Epithelial cell of esophagus (primary cell): ENCODE data around the gene COL2A1.

Experiments
- DNase-seq: peaks from one replicate; pipeline ENCODE4 v3.0.0; 2010; ENCODE audit warnings: low read depth
- H3K4me3 ChIP-seq: 2 replicates; pipeline ENCODE4 v1.5.1; 2011; ENCODE audit warnings: mild to moderate bottlenecking, low read length, control low read depth
- TF ChIP-seq, protein P1 (sequence below): IDR thresholded peaks from 2 replicates; pipeline ENCODE4 v1.5.1; 2011; ENCODE audit warnings: low read depth, mild to moderate bottlenecking, low read length, control low read depth, inconsistent platforms; ENCODE audit not compliant: insufficient read depth; ENCODE audit errors: missing control alignments

Gene COL2A1

DNA sequence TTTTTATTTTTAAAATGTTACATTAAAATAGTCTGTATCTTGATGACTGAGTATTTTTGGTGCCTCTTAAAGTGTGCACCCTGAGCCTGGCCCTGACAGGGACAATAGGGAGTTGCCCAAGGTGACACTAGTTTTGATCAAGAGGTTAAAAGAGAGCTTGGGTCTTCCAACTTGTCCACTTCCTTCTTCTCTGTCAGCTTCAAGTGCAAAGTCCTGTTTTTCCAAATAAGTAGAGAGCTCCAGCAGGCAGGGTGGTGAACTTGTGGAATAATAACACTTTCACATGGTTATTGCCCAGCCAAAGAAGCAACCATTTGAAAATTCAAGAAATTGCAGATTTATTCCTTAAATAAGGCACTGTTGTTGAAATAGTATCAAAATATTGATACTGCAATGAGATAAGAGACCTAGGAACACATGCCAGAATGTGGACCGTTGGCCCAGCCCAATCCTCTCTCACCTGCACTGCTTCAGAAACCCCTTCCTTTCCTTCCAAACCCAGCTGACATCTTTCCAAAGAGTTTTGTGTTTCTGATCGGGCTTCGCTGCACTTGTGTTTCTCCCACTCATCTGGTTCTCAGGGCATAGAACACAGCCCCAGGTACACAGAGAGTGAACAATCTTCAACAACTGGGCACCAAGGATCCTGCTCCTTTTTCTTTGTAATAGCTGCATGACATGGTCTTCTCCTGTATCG lies 13.8 kb upstream of the COL2A1 start:
- TF ChIP-seq, protein P1, sequence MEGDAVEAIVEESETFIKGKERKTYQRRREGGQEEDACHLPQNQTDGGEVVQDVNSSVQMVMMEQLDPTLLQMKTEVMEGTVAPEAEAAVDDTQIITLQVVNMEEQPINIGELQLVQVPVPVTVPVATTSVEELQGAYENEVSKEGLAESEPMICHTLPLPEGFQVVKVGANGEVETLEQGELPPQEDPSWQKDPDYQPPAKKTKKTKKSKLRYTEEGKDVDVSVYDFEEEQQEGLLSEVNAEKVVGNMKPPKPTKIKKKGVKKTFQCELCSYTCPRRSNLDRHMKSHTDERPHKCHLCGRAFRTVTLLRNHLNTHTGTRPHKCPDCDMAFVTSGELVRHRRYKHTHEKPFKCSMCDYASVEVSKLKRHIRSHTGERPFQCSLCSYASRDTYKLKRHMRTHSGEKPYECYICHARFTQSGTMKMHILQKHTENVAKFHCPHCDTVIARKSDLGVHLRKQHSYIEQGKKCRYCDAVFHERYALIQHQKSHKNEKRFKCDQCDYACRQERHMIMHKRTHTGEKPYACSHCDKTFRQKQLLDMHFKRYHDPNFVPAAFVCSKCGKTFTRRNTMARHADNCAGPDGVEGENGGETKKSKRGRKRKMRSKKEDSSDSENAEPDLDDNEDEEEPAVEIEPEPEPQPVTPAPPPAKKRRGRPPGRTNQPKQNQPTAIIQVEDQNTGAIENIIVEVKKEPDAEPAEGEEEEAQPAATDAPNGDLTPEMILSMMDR, result no peak
- H3K4me3 ChIP-seq, result no peak overlapping the region
- DNase-seq, result no peak

DNA sequence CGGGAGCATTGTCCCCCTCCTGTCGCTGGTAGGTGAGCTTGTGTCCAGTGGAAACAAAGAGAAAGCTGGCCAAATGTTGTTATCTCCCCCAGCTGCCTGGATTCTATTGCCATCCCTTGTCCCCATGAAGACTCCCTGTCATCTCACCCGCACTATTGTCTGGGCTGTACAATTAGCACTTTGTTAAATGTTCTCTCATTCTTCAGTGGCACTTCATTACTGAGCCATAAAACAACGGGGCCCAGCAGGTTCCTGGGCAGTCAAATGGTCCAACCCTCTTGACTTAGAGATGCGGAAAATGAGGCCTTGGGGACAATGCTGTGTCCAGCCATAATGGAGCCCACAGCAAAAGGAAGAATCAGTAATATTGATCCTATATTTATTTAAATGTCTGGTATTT lies 13.2 kb upstream of the COL2A1 start:
- TF ChIP-seq, protein P1, result no peak
- no peak for DNase-seq
- no peak overlapping the region for H3K4me3 ChIP-seq

DNA sequence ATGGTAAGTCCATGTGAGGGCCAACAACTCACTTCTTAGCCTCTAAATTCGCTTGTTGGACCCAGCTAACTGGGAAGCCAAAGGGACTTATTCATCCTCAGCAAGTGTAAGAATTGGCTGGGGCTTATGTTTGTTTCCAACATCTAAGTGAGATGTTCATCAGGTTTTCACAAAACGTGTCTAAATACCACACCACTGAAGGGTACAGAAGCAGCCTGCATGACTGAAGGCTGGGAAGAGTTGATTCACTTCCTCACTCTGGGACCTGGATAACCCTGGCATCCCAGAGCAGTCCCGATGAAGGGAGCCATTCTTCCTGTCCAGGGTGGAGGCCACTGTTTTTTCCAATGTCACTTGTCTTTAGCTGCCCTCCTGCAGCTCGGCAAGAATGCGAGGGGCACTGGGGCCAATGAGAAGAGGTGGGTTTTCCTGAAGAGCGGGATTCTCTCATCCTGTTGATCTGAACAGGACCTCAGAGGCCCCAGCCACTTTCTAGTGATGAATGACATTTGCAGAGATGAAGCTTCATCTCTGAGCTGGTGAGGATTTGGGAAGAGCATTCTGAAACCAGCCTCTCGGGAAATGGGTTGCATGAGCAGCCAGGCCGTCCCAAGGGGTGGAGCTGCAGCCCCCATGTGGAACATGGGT lies 12.2 kb upstream of the COL2A1 start:
- TF ChIP-seq, protein P1, result no peak
- no peak for DNase-seq
- no peak overlapping the region for H3K4me3 ChIP-seq

DNA sequence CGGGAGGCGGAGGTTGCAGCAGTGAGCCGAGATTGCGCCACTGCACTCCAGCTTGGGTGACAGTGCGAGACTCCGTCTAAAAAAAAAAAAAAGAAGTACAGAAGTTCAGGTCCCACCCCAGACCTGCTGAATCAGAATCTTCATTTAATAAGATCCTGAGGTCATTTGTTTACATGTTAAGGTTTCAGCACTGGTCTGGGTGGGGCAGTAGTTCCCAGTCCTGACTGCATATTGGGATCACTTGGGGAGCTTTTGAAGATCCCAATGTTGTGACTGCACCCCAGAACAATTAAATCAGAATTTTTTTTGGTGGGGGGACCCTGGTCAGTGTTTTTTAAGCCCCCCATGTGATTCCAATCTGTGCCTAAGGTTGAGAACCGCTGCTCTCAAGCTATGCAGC lies 11.7 kb upstream of the COL2A1 start:
- TF ChIP-seq, protein P1, result no peak
- no peak overlapping the region for H3K4me3 ChIP-seq
- peak; percentile 39 for DNase-seq

DNA sequence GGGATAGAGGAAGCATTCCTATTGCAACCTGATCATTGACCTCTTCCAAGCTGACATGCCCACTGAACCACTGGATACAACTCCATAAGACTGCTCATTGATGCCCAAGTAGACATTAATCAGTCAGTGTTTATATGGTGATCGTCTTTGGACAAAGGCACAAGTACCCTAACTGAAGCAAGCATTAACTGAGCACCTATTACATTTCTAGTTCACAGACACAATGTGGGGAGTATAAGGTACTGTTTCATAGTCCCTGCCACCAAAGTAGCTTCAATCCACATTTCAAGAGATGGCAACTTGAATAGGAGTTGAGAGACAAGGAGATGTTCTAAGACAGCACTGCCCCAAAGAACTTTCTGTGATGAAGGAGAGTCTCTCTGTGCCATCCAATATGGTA lies 10.9 kb upstream of the COL2A1 start:
- no peak for DNase-seq
- TF ChIP-seq, protein P1, result no peak
- H3K4me3 ChIP-seq, result no peak overlapping the region

DNA sequence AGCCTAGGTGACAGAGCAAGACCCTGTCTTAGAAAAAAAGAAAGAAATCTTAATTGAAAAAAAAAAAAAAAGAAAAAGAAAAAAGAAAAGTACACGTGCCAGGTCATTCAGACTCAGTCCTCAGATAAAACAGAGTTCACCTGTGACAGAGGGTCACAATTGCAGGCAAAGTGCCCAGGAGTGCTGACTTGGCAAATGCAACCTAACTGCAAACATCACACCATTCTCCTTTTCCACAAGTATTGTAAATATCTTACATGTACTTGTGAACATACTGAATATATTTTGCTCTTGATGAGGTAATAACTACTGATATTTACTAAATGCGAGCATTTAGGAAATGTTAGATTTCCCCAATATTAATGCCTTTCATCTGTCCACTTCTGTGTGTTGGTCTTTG lies 9.0 kb upstream of the COL2A1 start:
- no peak overlapping the region for H3K4me3 ChIP-seq
- TF ChIP-seq, protein P1, result no peak

DNA sequence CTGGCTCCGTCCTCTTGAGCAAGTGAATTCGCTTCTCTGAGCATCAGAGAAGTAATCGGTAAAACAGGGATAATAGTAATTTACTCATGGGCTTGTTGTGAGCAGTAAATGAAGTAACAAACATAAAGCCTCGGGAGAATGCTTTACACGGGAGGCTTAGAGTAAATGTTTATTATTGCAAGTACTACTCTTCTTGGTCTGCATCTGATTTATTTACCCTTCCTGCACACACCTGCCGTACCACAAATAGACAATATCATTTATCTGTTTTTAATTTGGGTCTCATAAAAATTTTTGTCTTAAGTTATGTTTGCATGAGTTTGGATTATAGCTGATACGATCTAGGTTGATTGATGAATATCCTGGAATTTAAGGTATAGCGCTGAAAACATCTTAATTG lies 7.8 kb upstream of the COL2A1 start:
- DNase-seq, result no peak
- H3K4me3 ChIP-seq, result no peak overlapping the region
- TF ChIP-seq, protein P1, result no peak

More for the DNA sequence above, 9.0 kb upstream of the COL2A1 start:
- no peak for DNase-seq
